MM.1S (cell line): Measurements from ENCODE around the gene CDH16.

Experiments
- DNase-seq: peaks from one replicate; pipeline ENCODE4 v3.0.0-alpha.2; 2015
- H2AFZ ChIP-seq: fragments of 300-600 bp; sonication (generic); 2 replicates; pipeline ENCODE4 v1.6.0; 2016; ENCODE audit warnings: antibody characterized with exemption, low read length
- H3F3A ChIP-seq: fragments of 300-600 bp; sonication (generic); 2 replicates; pipeline ENCODE4 v1.6.1; 2016; ENCODE audit warnings: mild to moderate bottlenecking, antibody characterized with exemption, low read length, moderate library complexity, mixed read lengths; ENCODE audit not compliant: insufficient read depth
- H3K27ac ChIP-seq: fragments of 300-600 bp; sonication (generic); 2 replicates; pipeline ENCODE4 v1.5.1; 2016; ENCODE audit warnings: mild to moderate bottlenecking, low read length
- H3K27me3 ChIP-seq: fragments of 300-600 bp; sonication (generic); replicated peaks from 2 replicates; pipeline ENCODE4 v1.6.0; 2016; ENCODE audit warnings: low read length; ENCODE audit not compliant: insufficient read depth
- H3K36me3 ChIP-seq: fragments of 300-600 bp; sonication (generic); replicated peaks from 2 replicates; pipeline ENCODE4 v1.6.1; 2016; ENCODE audit warnings: mild to moderate bottlenecking, low read length, mixed read lengths; ENCODE audit not compliant: insufficient read depth
- H3K4me1 ChIP-seq: fragments of 300-600 bp; sonication (generic); 2 replicates; pipeline ENCODE4 v1.6.1; 2016; ENCODE audit warnings: low read length, mixed read lengths
- H3K4me2 ChIP-seq: fragments of 300-600 bp; sonication (generic); 2 replicates; pipeline ENCODE4 v1.6.0; 2016; ENCODE audit warnings: low read depth, low read length
- H3K4me3 ChIP-seq: fragments of 300-600 bp; sonication (generic); 2 replicates; pipeline ENCODE4 v1.5.1; 2016; ENCODE audit warnings: low read length, mixed read lengths
- H3K79me2 ChIP-seq: fragments of 300-600 bp; sonication (generic); 2 replicates; pipeline ENCODE4 v1.6.1; 2016; ENCODE audit warnings: mixed run types, low read length, mixed read lengths
- H3K9ac ChIP-seq: fragments of 300-600 bp; sonication (generic); 2 replicates; pipeline ENCODE4 v1.6.1; 2016; ENCODE audit warnings: low read length, mixed read lengths
- H3K9me2 ChIP-seq: fragments of 300-600 bp; sonication (generic); replicated peaks from 2 replicates; pipeline ENCODE4 v1.6.1; 2016; ENCODE audit warnings: mild to moderate bottlenecking, low read length, mixed read lengths; ENCODE audit not compliant: insufficient read depth
- H3K9me3 ChIP-seq: fragments of 300-600 bp; sonication (generic); replicated peaks from 2 replicates; pipeline ENCODE4 v1.6.1; 2016; ENCODE audit warnings: mild to moderate bottlenecking, low read length, mixed read lengths; ENCODE audit not compliant: insufficient read depth
- H4K20me1 ChIP-seq: fragments of 300-600 bp; sonication (generic); 2 replicates; pipeline ENCODE4 v1.6.1; 2016; ENCODE audit warnings: mild to moderate bottlenecking, low read length, moderate library complexity, mixed read lengths; ENCODE audit not compliant: insufficient read depth
- CTCF ChIP-seq: fragments of 300-600 bp; sonication (generic); IDR thresholded peaks from 2 replicates; pipeline ENCODE4 v1.5.1; 2016; ENCODE audit warnings: antibody characterized with exemption, low read length, mixed read lengths
- EZH2 ChIP-seq: fragments of 300-600 bp; sonication (generic); optimal IDR thresholded peaks from 2 replicates; pipeline ENCODE3; 2017; ENCODE audit warnings: low read depth, mild to moderate bottlenecking, antibody characterized with exemption, low read length, mixed read lengths
- EZH2phosphoT487 ChIP-seq: fragments of 300-600 bp; sonication (generic); IDR thresholded peaks from 2 replicates; pipeline ENCODE4 v1.6.1; 2018; ENCODE audit warnings: antibody characterized with exemption, low read length

Gene CDH16

GRCh38 chr16:66911112-66911511 is 7.6 kb downstream of the CDH16 start:
- H3K36me3 ChIP-seq = no peaks in the 10 kb centered on the region

GRCh38 chr16:66910175-66910940 is 8.3 kb downstream of the CDH16 start:
- Histone ChIP-seq H3K4me2 (no peak overlapping the region), H3K9ac (no peak overlapping the region), H3K9me2 (no peaks in the 10 kb centered on the region), H3K79me2 (no peaks in the 10 kb centered on the region), H3F3A (no peaks in the 10 kb centered on the region), H3K4me1 (peaks cover 9% of the 10 kb centered on the region), H3K27ac (no peak overlapping the region), H3K9me3 (no peaks in the 10 kb centered on the region), H2AFZ (no peak overlapping the region), H3K4me3 (no peak overlapping the region), H4K20me1 (no peaks in the 10 kb centered on the region), H3K27me3 (peaks cover 13% of the 10 kb centered on the region), H3K36me3 (no peaks in the 10 kb centered on the region)
- no peak for DNase-seq
- TF ChIP-seq EZH2 (no peak), CTCF (no peak), EZH2phosphoT487 (no peak)

More at GRCh38 chr16:66911112-66911511, 7.6 kb downstream of the CDH16 start:
- DNase-seq = no peak
- Histone ChIP-seq H3K79me2 (no peaks in the 10 kb centered on the region), H3K9me2 (no peaks in the 10 kb centered on the region), H4K20me1 (no peaks in the 10 kb centered on the region), H3K27me3 (peaks cover 21% of the 10 kb centered on the region), H3K4me3 (no peak overlapping the region), H3K27ac (no peak overlapping the region), H3K9ac (no peak overlapping the region), H3K4me1 (peaks cover 1% of the 10 kb centered on the region; the same call in 1 of the 2 replicates), H3F3A (no peaks in the 10 kb centered on the region), H3K4me2 (no peak overlapping the region), H2AFZ (no peak overlapping the region), H3K9me3 (no peaks in the 10 kb centered on the region)
- TF ChIP-seq EZH2phosphoT487 (no peak), CTCF (no peak), EZH2 (no peak)

GRCh38 chr16:66908762-66909559 is 9.7 kb downstream of the CDH16 start:
- Histone ChIP-seq H3F3A (no peaks in the 10 kb centered on the region), H3K36me3 (no peaks in the 10 kb centered on the region)
- TF ChIP-seq EZH2 (no peak), EZH2phosphoT487 (no peak), CTCF (no peak)

More at GRCh38 chr16:66908762-66909559, 9.7 kb downstream of the CDH16 start:
- Histone ChIP-seq H3K4me3 (no peak overlapping the region), H2AFZ (no peak overlapping the region), H4K20me1 (no peaks in the 10 kb centered on the region), H3K4me1 (peaks cover 11% of the 10 kb centered on the region), H3K9me2 (no peaks in the 10 kb centered on the region), H3K9me3 (no peaks in the 10 kb centered on the region), H3K27ac (no peak overlapping the region), H3K4me2 (no peak overlapping the region), H3K79me2 (no peaks in the 10 kb centered on the region), H3K9ac (no peak overlapping the region), H3K27me3 (0 out of 2 replicates have a peak, but pooled peaks cover 2% of the 10 kb centered on the region)
- DNase-seq = no peak
